H9 (cell line): Measurements from ENCODE around the gene FHL1. TPM values are rescaled to one million over a fixed set of nuclear protein-coding genes. Genes with fewer than 3 reads are reported as not detected.

Experiments used
- DNase-seq: peaks from one replicate; pipeline ENCODE4 v3.0.0-alpha.2; 2017
- H2AFZ ChIP-seq: one replicate; pipeline ENCODE4 v1.6.1; 2013; ENCODE audit warnings: mild to moderate bottlenecking, low read length, control low read depth, moderate library complexity
- H2AK5ac ChIP-seq: 2 replicates; pipeline ENCODE4 v1.6.1; 2013; ENCODE audit warnings: low read length, control low read depth, mixed read lengths; ENCODE audit not compliant: insufficient read length
- H2BK120ac ChIP-seq: one replicate; pipeline ENCODE4 v1.6.1; 2013; ENCODE audit warnings: low read depth, mild to moderate bottlenecking, low read length, control low read depth, inconsistent platforms; ENCODE audit not compliant: poor library complexity, severe bottlenecking
- H2BK12ac ChIP-seq: 2 replicates; pipeline ENCODE4 v1.6.1; 2013; ENCODE audit warnings: low read length, control low read depth, mixed read lengths, low read depth; ENCODE audit not compliant: insufficient read length
- H2BK15ac ChIP-seq: 2 replicates; pipeline ENCODE4 v1.6.1; 2013; ENCODE audit warnings: low read depth, low read length, control low read depth
- H2BK20ac ChIP-seq: one replicate; pipeline ENCODE4 v1.6.1; 2013; ENCODE audit warnings: low read depth, mild to moderate bottlenecking, low read length, control low read depth, inconsistent platforms; ENCODE audit not compliant: poor library complexity, severe bottlenecking
- H2BK5ac ChIP-seq: 2 replicates; pipeline ENCODE4 v1.6.1; 2013; ENCODE audit warnings: low read length, control low read depth, mixed read lengths; ENCODE audit not compliant: insufficient read length
- H3K14ac ChIP-seq: 2 replicates; pipeline ENCODE4 v1.6.1; 2013; ENCODE audit warnings: low read length, control low read depth; ENCODE audit not compliant: insufficient read depth
- H3K18ac ChIP-seq: 2 replicates; pipeline ENCODE4 v1.6.1; 2013; ENCODE audit warnings: low read depth, mild to moderate bottlenecking, mixed read lengths, low read length, control low read depth; ENCODE audit not compliant: insufficient read length
- H3K23ac ChIP-seq: 2 replicates; pipeline ENCODE4 v1.6.1; 2013; ENCODE audit warnings: low read length, control low read depth, mixed read lengths, low read depth; ENCODE audit not compliant: insufficient read length
- H3K23me2 ChIP-seq: 2 replicates; pipeline ENCODE4 v1.6.1; 2013; ENCODE audit warnings: low read depth, mild to moderate bottlenecking, mixed read lengths, low read length, control low read depth; ENCODE audit not compliant: insufficient read length, poor library complexity, severe bottlenecking
- H3K27ac ChIP-seq: 2 replicates; pipeline ENCODE4 v1.5.1; 2013; ENCODE audit warnings: low read length, control low read depth, mixed read lengths, low read depth; ENCODE audit not compliant: insufficient read length
- H3K27me3 ChIP-seq: 2 replicates; pipeline ENCODE4 v1.6.1; 2013; ENCODE audit warnings: low read length, control low read depth, inconsistent platforms; ENCODE audit not compliant: insufficient read depth
- H3K4ac ChIP-seq: 2 replicates; pipeline ENCODE4 v1.6.1; 2013; ENCODE audit warnings: low read depth, mild to moderate bottlenecking, control low read depth, inconsistent platforms, low read length, moderate library complexity
- H3K4me1 ChIP-seq: 2 replicates; pipeline ENCODE4 v1.6.1; 2013; ENCODE audit warnings: low read length, control low read depth, inconsistent platforms; ENCODE audit not compliant: insufficient read depth
- H3K4me2 ChIP-seq: 2 replicates; pipeline ENCODE4 v1.6.1; 2013; ENCODE audit warnings: low read length, control low read depth, mixed read lengths; ENCODE audit not compliant: insufficient read length, insufficient read depth
- H3K56ac ChIP-seq: 2 replicates; pipeline ENCODE4 v1.6.1; 2013; ENCODE audit warnings: low read depth, mild to moderate bottlenecking, mixed read lengths, low read length, control low read depth; ENCODE audit not compliant: insufficient read length
- H3K79me1 ChIP-seq: 2 replicates; pipeline ENCODE4 v1.6.1; 2013; ENCODE audit warnings: low read depth, mild to moderate bottlenecking, moderate library complexity, low read length, control low read depth, inconsistent platforms; ENCODE audit not compliant: insufficient read depth, poor library complexity, severe bottlenecking
- H3K79me2 ChIP-seq: 2 replicates; pipeline ENCODE4 v1.6.1; 2013; ENCODE audit warnings: low read length, control low read depth, inconsistent platforms; ENCODE audit not compliant: insufficient read depth
- H3K9ac ChIP-seq: 2 replicates; pipeline ENCODE4 v1.6.1; 2013; ENCODE audit warnings: low read length, control low read depth, mixed read lengths; ENCODE audit not compliant: insufficient read length; ENCODE audit errors: extremely low read depth
- H3K9me3 ChIP-seq: one replicate; pipeline ENCODE4 v1.6.1; 2013; ENCODE audit warnings: low read depth, low read length, inconsistent platforms; ENCODE audit not compliant: control insufficient read depth
- H3T11ph ChIP-seq: one replicate; pipeline ENCODE4 v1.6.1; 2013; ENCODE audit warnings: mild to moderate bottlenecking, low read length, control low read depth, inconsistent platforms
- H4K20me1 ChIP-seq: one replicate; pipeline ENCODE4 v1.6.1; 2013; ENCODE audit not compliant: control insufficient read depth, insufficient read length, insufficient read depth
- H4K5ac ChIP-seq: 2 replicates; pipeline ENCODE4 v1.6.1; 2013; ENCODE audit warnings: low read depth, mild to moderate bottlenecking, mixed read lengths, low read length, control low read depth; ENCODE audit not compliant: insufficient read length
- H4K8ac ChIP-seq: replicated peaks from 2 replicates; pipeline ENCODE4 v1.6.1; 2013; ENCODE audit warnings: low read length, control low read depth, mixed read lengths, low read depth; ENCODE audit not compliant: insufficient read length
- H4K91ac ChIP-seq: 2 replicates; pipeline ENCODE4 v1.6.1; 2013; ENCODE audit warnings: low read depth, mild to moderate bottlenecking, moderate library complexity, mixed read lengths, low read length, control low read depth; ENCODE audit not compliant: insufficient read length
- H3K27ac Mint-ChIP-seq, 3 experiments: 2 replicates in 2 of 3; 3 replicates in 1 of 3; pipeline ENCODE4 v1.8.0; 2020 to 2021; ENCODE audit warnings: mixed read lengths in 3 of 3, mild to moderate bottlenecking in 1 of 3, moderate library complexity in 1 of 3
- H3K27me3 Mint-ChIP-seq: 2 replicates; pipeline ENCODE4 v1.8.0; 2021; ENCODE audit warnings: low read depth, mild to moderate bottlenecking, moderate library complexity, mixed read lengths
- H3K36me3 Mint-ChIP-seq, 3 experiments: 2 replicates in 2 of 3; 3 replicates in 1 of 3; pipeline ENCODE4 v1.8.0; 2020 to 2021; ENCODE audit warnings: low read depth in 3 of 3, mixed read lengths in 3 of 3; ENCODE audit not compliant: insufficient read depth in 1 of 3
- H3K4me1 Mint-ChIP-seq, 2 experiments: 2 replicates each; pipeline ENCODE4 v1.8.0; 2020; ENCODE audit warnings: mixed read lengths in 2 of 2
- H3K4me3 Mint-ChIP-seq, 2 experiments: 2 replicates in 1 of 2; 3 replicates in 1 of 2; pipeline ENCODE4 v1.8.0; 2020 to 2021; ENCODE audit warnings: mild to moderate bottlenecking in 2 of 2, mixed read lengths in 2 of 2, moderate library complexity in 1 of 2
- H3K9me3 Mint-ChIP-seq, 2 experiments: 2 replicates in 1 of 2; 3 replicates in 1 of 2; pipeline ENCODE4 v1.8.0; 2020; ENCODE audit warnings: mild to moderate bottlenecking in 2 of 2, mixed read lengths in 2 of 2, moderate library complexity in 1 of 2
- WGBS: extraction: QIAGEN DNeasy Blood & Tissue Kit; methylation state at CpG from one replicate; pipeline ENCODE4 v1.1.7; 2013; ENCODE audit warnings: missing lambda C conversion rate, low lambda C conversion rate, mixed read lengths; ENCODE audit not compliant: insufficient read length; ENCODE audit errors: extremely low coverage; 5-methylcytosine and 5-hydroxymethylcytosine counted together
- total RNA-seq: library from RNA; stranded (reverse); gene quantifications from 2 replicates; pipeline ENCODE4 v1.2.1, GENCODE V29; 2021
- TF ChIP-seq, protein P1 (sequence below): fragments of 200-600 bp; sonication (generic); conservative IDR thresholded peaks from 3 replicates; pipeline ENCODE4 v1.8.0; 2021; ENCODE audit warnings: antibody characterized with exemption, mild to moderate bottlenecking

The FHL1 gene
- total RNA-seq, 1 experiment from 2014 or later = 20.0 TPM

DNA sequence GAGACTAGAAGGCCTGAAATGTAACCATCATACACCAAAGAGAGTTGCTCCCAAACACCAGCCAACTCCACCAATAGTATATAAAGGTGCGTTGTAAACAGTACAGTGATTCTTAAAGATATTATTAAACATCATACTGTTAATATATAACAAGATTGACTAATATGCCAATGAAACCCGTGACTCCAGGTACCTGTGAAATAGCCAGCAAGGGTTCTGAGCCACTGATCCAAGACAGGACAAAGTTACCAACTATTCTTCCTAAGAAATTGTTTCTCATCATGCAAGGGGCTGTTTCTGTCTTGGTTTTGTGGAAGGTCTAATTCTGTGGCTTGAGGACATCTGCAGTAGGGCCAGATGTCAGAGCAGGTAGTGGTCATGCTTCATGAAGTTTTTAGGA, 47.2 kb downstream of the FHL1 start:
- H3K27ac ChIP-seq = no peak overlapping the region
- peaks cover 61 to 68% of the 10 kb centered on the region in 2 experiments for H3K9me3 Mint-ChIP-seq

More for the DNA sequence above, 47.2 kb downstream of the FHL1 start:
- no peak overlapping the region for H3K9ac ChIP-seq
- TF ChIP-seq, protein P1, sequence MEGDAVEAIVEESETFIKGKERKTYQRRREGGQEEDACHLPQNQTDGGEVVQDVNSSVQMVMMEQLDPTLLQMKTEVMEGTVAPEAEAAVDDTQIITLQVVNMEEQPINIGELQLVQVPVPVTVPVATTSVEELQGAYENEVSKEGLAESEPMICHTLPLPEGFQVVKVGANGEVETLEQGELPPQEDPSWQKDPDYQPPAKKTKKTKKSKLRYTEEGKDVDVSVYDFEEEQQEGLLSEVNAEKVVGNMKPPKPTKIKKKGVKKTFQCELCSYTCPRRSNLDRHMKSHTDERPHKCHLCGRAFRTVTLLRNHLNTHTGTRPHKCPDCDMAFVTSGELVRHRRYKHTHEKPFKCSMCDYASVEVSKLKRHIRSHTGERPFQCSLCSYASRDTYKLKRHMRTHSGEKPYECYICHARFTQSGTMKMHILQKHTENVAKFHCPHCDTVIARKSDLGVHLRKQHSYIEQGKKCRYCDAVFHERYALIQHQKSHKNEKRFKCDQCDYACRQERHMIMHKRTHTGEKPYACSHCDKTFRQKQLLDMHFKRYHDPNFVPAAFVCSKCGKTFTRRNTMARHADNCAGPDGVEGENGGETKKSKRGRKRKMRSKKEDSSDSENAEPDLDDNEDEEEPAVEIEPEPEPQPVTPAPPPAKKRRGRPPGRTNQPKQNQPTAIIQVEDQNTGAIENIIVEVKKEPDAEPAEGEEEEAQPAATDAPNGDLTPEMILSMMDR = no peak
- no peak overlapping the region for H2BK120ac ChIP-seq
- no peaks in the 10 kb centered on the region for H3K79me2 ChIP-seq
- H2BK12ac ChIP-seq = no peak overlapping the region
- whole genome bisulfite sequencing = no CpG with 5 or more reads among the region's 2 CpGs
- H3K56ac ChIP-seq = no peak overlapping the region
- H4K5ac ChIP-seq = no peak overlapping the region
- peaks cover 54% of the 10 kb centered on the region for H3K9me3 ChIP-seq
- no peak overlapping the region for H2BK20ac ChIP-seq
- no peak overlapping the region for H2AFZ ChIP-seq
- peaks cover 0 to 9% (median 6%) of the 10 kb centered on the region in 3 experiments; a peak in 4 of 7 replicates for H3K36me3 Mint-ChIP-seq
- no peak overlapping the region for H3T11ph ChIP-seq
- no peak overlapping the region for H3K23ac ChIP-seq
- no peak overlapping the region for H3K4me3 Mint-ChIP-seq
- H3K4me1 Mint-ChIP-seq = peaks cover 5 to 10% of the 10 kb centered on the region in 2 experiments
- no peak overlapping the region for H2BK5ac ChIP-seq
- no peak for DNase-seq
- H3K14ac ChIP-seq = no peak overlapping the region
- H4K20me1 ChIP-seq = no peaks in the 10 kb centered on the region
- H2BK15ac ChIP-seq = no peak overlapping the region
- no peak overlapping the region for H3K18ac ChIP-seq
- no peaks in the 10 kb centered on the region for H3K23me2 ChIP-seq
- H3K79me1 ChIP-seq = no peaks in the 10 kb centered on the region
- no peaks in the 10 kb centered on the region for H3K27me3 ChIP-seq
- H3K4ac ChIP-seq = no peak overlapping the region
- no peak overlapping the region for H3K27ac Mint-ChIP-seq
- no peak overlapping the region for H3K4me2 ChIP-seq
- H3K27me3 Mint-ChIP-seq = no peaks in the 10 kb centered on the region; the same call in 1 of the 2 replicates
- H2AK5ac ChIP-seq = no peak overlapping the region
- H3K4me1 ChIP-seq = no peaks in the 10 kb centered on the region; the same call in 1 of the 2 replicates
- no peak overlapping the region for H4K8ac ChIP-seq
- no peak overlapping the region for H4K91ac ChIP-seq
